Prostate gland (tissue), 2 donors: Measurements from ENCODE around the gene PNPT1. TPM values are rescaled to one million over a fixed set of nuclear protein-coding genes. Genes with fewer than 3 reads are reported as not detected.

Source experiments
- DNase-seq: peaks from one replicate; pipeline ENCODE4 v3.0.0-alpha.2; 2019; ENCODE audit warnings: low spot score
- H3K27ac ChIP-seq, 2 donors: fragments of 200-600 bp; sonication (generic); 2 replicates each; pipeline ENCODE4 v1.5.1; 2017 to 2019
- H3K27me3 ChIP-seq: fragments of 200-600 bp; sonication (generic); replicated peaks from 2 replicates; pipeline ENCODE4 v1.5.1; 2019; ENCODE audit not compliant: insufficient read depth
- H3K36me3 ChIP-seq, 2 donors: fragments of 200-600 bp; sonication (generic); 1 replicate in 1 of 2; 2 replicates in 1 of 2; pipeline versions ENCODE4 v1.5.1 to v1.8.1; 2017 to 2019
- H3K4me1 ChIP-seq: fragments of 200-600 bp; sonication (generic); replicated peaks from 2 replicates; pipeline ENCODE4 v1.5.1; 2019
- H3K4me3 ChIP-seq, 2 donors: fragments of 200-600 bp; sonication (generic); 2 replicates each; pipeline ENCODE4 v1.5.1; 2017 to 2019
- H3K9me3 ChIP-seq: fragments of 200-600 bp; sonication (generic); 2 replicates; pipeline ENCODE4 v1.5.1; 2017
- POLR2A ChIP-seq: fragments of 450-650 bp; IDR thresholded peaks from one replicate; pipeline ENCODE4 v1.6.1; 2016; ENCODE audit warnings: antibody characterized with exemption, mild to moderate bottlenecking
- POLR2AphosphoS5 ChIP-seq: sonication (generic); formaldehyde crosslinking; IDR thresholded peaks from one replicate; pipeline ENCODE4 v1.6.1; 2017; ENCODE audit warnings: antibody characterized with exemption
- WGBS: methylation state at CpG from one replicate; pipeline ENCODE4 v1.1.5; 2018; 5-methylcytosine and 5-hydroxymethylcytosine counted together
- intact Hi-C: fragments of 100-400 bp; cut with DNase I; formaldehyde crosslinking; loops from one replicate; pipeline ENCODE4 v1.14.2; 2022
- total RNA-seq, 2 donors: library from RNA; depleted of rRNA; stranded (reverse); fragments of >200 nt; gene quantifications; one replicate each; pipeline ENCODE4 v1.1.0, GENCODE V29; 2016
- TF ChIP-seq, protein P1 (sequence below), 4 experiments: fragments of 200-600 bp in 2 of 4; fragments of 450-650 bp in 2 of 4; sonication (generic) in 2 of 4; IDR thresholded peaks; 1 replicate in 3 of 4; 2 replicates in 1 of 4; pipeline ENCODE4 v1.5.1; 2016 to 2019; ENCODE audit warnings: antibody characterized with exemption in 4 of 4, mild to moderate bottlenecking in 2 of 4, moderate library complexity in 2 of 4

PNPT1 gene
- total RNA-seq, 2 donors from 2014 or later = 11.8 to 38.3 TPM

- DNase-seq = peak; percentile 99
- no peaks in the 10 kb centered on the region for H3K27me3 ChIP-seq
- no peaks in the 10 kb centered on the region for H3K36me3 ChIP-seq
- H3K9me3 ChIP-seq = no peaks in the 10 kb centered on the region
- H3K27ac ChIP-seq = peak within 1 kb of the TSS; percentile 91 to 96
- TF ChIP-seq POLR2A = peak; percentile 93
- TF ChIP-seq POLR2AphosphoS5 = peak; percentile 99
- TF ChIP-seq, protein P1, sequence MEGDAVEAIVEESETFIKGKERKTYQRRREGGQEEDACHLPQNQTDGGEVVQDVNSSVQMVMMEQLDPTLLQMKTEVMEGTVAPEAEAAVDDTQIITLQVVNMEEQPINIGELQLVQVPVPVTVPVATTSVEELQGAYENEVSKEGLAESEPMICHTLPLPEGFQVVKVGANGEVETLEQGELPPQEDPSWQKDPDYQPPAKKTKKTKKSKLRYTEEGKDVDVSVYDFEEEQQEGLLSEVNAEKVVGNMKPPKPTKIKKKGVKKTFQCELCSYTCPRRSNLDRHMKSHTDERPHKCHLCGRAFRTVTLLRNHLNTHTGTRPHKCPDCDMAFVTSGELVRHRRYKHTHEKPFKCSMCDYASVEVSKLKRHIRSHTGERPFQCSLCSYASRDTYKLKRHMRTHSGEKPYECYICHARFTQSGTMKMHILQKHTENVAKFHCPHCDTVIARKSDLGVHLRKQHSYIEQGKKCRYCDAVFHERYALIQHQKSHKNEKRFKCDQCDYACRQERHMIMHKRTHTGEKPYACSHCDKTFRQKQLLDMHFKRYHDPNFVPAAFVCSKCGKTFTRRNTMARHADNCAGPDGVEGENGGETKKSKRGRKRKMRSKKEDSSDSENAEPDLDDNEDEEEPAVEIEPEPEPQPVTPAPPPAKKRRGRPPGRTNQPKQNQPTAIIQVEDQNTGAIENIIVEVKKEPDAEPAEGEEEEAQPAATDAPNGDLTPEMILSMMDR (IDR thresholded peaks at IDR 0.05) = peak in 3 of 4 experiments; percentile 44 to 93 (median 82)
- H3K4me1 ChIP-seq = peaks cover 3% of the 10 kb centered on the region
- intact Hi-C loops = loop anchor here (5.0 kb wide), 2 partner anchors 95 to 200 kb away; partner anchors contain the start of gene CCDC88A
- H3K4me3 ChIP-seq = peak within 1 kb of the TSS; percentile 94 to 96
- under 1% methylated on average over 74 of the region's 82 CpGs for WGBS
Observed at GRCh38 chr2:55617175-55618024, 76.2 kb downstream of the PNPT1 start, which contains the start of gene PPP4R3B. PPP4R3B (minus strand) TSS chr2:55617622; CDS start chr2:55617285, 337 bp downstream.

GRCh38 chr2:55616551-55617174 is 77.0 kb downstream of the PNPT1 start:
- intact Hi-C loops = loop anchor here (5.0 kb wide), 2 partner anchors 94 to 199 kb away; partner anchors contain the start of gene CCDC88A
- H3K4me1 ChIP-seq = peaks cover 3% of the 10 kb centered on the region

DNA sequence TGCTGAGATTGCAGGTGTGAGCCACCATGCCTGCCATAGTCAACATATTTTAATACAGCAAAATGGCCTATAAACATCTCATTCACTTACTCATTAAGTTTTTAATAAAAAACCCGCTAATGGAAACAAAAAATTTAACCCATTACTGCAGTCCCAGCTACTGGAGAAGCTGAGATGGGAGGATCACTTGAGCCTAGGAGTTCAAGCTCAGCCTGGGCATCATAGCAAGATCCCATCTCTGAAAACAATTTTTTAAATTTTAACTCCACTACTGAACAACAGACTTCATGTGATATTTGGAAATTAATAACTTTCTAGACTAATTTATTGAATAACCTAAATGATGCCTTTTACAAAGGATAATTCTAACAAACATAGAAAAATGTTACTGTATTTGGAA is 81.6 kb downstream of the PNPT1 start:
- Histone ChIP-seq H3K36me3 (no peaks in the 10 kb centered on the region), H3K27ac (no peak overlapping the region), H3K4me3 (no peak overlapping the region), H3K4me1 (no peaks in the 10 kb centered on the region), H3K27me3 (no peaks in the 10 kb centered on the region), H3K9me3 (no peaks in the 10 kb centered on the region)
- intact Hi-C loops = no loop called here
- TF ChIP-seq POLR2AphosphoS5 = no peak
- TF ChIP-seq, protein P1 (IDR thresholded peaks at IDR 0.05) = no peak
- no peak for TF ChIP-seq POLR2A
- WGBS = 92% methylated on average over 1 of the region's 1 CpG
- DNase-seq = no peak

More at GRCh38 chr2:55616551-55617174, 77.0 kb downstream of the PNPT1 start:
- under 1% methylated on average over 20 of the region's 24 CpGs for WGBS
- H3K4me3 ChIP-seq = peak overlapping the region; percentile 94 to 96
- H3K9me3 ChIP-seq = no peaks in the 10 kb centered on the region
- H3K27ac ChIP-seq = peak overlapping the region; percentile 91 to 96
- no peaks in the 10 kb centered on the region for H3K36me3 ChIP-seq
- TF ChIP-seq, protein P1 (IDR thresholded peaks at IDR 0.05) = no peak
- TF ChIP-seq POLR2A (no peak), POLR2AphosphoS5 (no peak)
- peak; percentile 29 for DNase-seq
- H3K27me3 ChIP-seq = no peaks in the 10 kb centered on the region

- no peak overlapping the region for H3K4me3 ChIP-seq
- intact Hi-C loops = no loop called here
- H3K27ac ChIP-seq = no peak overlapping the region
- TF ChIP-seq POLR2A (no peak), POLR2AphosphoS5 (no peak)
- TF ChIP-seq, protein P1 (IDR thresholded peaks at IDR 0.05) = no peak
- 98% methylated on average over 3 of the region's 3 CpGs for WGBS
- H3K4me1 ChIP-seq = no peaks in the 10 kb centered on the region
- no peaks in the 10 kb centered on the region for H3K9me3 ChIP-seq
- no peak for DNase-seq
- H3K27me3 ChIP-seq = no peaks in the 10 kb centered on the region
- no peaks in the 10 kb centered on the region for H3K36me3 ChIP-seq
Observed at GRCh38 chr2:55610954-55611743, 82.5 kb downstream of the PNPT1 start.
